Measurements from ENCODE around the gene TBX10.
A peak's percentile ranks its signal among the peaks of the same experiment; 100 is the strongest.
"Not testable (repeated sequence)": the region's sequence is repeated elsewhere in the genome, so short reads cannot be mapped to it uniquely, and the experiment has no call there.

The TBX10 gene

GRCh38 chr11:67614730-67615714, 24.5 kb downstream of the TBX10 start:
- DNase-seq: peak; percentile 54 to 59

GRCh38 chr11:67613960-67614715, 25.4 kb downstream of the TBX10 start:
- peak; percentile 87 to 93 for DNase-seq

DNA sequence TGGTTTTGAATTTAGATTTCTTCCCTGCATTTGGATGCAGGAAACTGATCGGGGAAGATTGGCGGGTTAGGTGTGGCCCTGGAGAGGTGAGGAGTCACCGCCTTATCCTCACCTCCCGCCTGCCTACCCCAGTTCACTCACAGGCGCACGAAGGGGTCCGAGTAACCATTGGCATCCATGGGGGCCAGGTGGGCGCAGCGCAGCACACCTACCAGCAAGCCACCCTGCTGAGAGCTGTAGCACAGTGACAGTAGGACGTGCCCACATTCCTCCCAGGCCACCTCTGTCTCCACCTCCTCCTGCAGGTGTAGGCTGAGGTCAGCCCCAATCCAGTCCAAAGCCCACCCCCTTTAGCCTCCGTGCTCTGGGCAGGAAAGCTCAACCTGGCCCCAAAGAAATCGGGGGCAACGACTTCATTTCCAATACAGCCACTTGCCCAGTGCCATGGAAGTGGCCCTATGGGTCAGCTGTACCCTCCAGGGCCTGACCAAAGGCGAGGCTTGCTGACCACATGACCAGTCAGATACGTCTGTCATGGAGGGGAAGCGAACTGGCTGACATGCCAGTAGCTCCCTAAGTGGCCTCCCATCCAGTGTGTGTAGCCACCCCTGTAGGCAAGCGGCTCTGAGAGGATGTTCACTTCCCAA, 26.1 kb downstream of the TBX10 start:
- DNase-seq: no peak

DNA sequence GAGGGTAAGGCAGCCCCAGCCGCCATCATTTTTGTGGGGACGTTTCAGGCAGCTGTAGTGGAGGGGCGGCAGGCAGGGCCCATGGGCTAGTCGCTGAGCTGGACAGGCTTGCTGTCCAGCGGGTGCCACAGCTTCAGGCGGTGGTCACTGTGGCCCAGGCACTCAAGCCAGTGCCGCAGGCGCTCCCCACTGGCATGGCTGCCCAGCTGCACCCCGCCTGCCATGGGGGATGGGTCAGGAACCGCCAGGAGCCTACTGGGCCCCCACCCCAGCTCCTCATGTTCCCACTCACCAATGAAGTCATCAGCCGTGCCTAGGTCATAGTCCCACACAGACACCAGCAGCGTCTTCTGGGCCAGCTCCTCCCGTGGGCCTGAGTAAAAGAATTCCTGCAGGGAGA, 26.8 kb downstream of the TBX10 start:
- DNase-seq: no peak

DNA sequence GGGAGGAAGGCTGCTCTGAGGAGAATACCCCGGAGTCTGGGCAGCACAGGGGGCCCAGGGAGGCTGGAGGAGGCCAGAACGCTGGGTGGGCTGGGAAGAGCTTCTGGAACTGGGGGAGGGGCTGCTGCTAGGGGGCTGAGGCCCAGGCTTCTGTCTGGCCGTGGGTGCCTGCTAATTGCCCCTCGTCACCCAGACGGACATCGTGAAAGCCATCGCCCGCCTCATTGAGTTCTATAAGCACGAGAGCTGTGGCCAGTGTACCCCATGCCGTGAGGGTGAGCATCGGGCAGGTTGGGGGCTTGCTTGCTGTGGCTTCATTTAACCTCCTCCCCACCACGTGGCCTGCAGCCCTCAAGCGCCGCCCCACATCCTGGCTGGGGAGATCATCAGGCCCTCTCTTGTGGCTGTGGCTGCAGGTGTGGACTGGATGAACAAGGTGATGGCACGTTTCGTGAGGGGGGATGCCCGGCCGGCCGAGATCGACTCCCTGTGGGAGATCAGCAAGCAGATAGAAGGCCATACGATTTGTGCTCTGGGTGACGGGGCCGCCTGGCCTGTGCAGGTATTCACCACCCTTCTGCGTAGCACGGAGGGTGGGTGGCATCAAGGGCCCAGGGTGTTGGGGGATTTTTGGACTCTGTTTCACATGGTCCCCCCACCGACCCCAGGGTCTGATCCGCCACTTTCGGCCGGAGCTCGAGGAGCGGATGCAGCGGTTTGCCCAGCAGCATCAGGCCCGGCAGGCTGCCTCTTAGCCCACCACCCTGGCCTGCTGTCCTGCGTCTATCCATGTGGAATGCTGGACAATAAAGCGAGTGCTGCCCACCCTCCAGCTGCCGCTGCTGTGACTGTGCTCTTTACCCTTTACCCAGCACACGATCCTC, 27.6 kb downstream of the TBX10 start:
- no peak for DNase-seq

DNA sequence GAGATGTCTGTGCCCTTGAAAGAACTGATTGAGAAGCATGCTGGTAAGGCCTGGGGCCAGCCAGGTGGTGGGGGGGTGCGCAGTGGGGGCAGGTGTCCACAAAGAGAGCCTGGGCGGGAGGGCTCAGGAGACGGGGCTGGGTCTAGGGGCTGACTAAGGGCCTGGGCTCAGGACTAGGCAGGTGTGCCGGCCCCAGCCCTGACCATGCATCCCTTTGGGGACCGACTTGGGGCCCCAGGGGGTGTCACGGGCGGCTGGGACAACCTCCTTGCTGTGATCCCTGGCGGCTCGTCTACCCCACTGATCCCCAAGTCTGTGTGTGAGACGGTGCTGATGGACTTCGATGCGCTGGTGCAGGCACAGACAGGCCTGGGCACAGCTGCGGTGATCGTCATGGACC, 28.4 kb downstream of the TBX10 start:
- DNase-seq: no peak

DNA sequence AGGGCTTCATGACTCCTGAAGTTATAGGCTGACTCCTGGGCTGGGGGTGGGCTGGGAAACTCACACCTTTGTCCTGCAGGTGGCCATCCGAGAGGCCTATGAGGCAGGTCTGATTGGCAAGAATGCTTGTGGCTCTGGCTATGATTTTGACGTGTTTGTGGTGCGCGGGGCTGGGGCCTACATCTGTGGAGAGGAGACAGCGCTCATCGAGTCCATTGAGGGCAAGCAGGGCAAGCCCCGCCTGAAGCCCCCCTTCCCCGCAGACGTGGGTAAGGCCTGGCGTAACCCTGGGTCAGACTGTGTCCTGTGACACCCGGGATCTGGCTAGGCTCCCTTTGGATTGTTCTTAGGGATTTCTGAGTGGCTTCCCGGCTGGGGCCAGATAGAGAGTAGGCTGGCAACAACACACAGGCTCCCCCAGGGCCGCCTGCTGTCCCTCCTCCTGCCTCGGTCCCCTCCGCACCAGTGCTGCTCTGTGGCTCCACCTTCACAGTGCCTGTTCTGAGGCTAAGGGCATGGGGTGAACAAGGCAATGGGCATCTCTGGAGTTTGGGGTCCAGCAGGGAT, 29.2 kb downstream of the TBX10 start:
- DNase-seq: no peak

DNA sequence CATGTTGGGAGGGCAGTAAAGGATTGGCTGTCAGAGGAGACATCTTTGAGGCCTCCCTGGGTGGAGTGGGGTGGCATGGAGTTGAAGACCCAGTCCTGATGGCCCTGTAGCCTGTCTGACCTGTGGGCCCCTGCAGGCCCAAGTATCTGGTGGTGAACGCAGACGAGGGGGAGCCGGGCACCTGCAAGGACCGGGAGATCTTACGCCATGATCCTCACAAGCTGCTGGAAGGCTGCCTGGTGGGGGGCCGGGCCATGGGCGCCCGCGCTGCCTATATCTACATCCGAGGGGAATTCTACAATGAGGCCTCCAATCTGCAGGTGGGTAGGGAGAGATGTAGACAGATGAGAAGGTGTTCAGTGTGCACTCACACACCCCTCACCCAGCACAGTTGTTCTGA, 30.2 kb downstream of the TBX10 start:
- DNase-seq: no peak

GRCh38 chr11:67608486-67608885, 31.1 kb downstream of the TBX10 start:
- DNase-seq: no peak

- no peak for DNase-seq
Measured at GRCh38 chr11:67607507-67607906, 32.1 kb downstream of the TBX10 start.

GRCh38 chr11:67606492-67607295, 32.9 kb downstream of the TBX10 start, which contains the start of gene NDUFV1:
Gene NDUFV1 (plus strand): TSS chr11:67606936. CDS start chr11:67607005, 69 bp downstream.
- DNase-seq: peak; percentile 96

GRCh38 chr11:67606093-67606491, 33.5 kb downstream of the TBX10 start:
- DNase-seq: no peak

- no peak for DNase-seq
Measured at GRCh38 chr11:67605231-67606011, 34.1 kb downstream of the TBX10 start.

- DNase-seq: no peak
Measured at GRCh38 chr11:67604815-67605214, 34.7 kb downstream of the TBX10 start.

DNA sequence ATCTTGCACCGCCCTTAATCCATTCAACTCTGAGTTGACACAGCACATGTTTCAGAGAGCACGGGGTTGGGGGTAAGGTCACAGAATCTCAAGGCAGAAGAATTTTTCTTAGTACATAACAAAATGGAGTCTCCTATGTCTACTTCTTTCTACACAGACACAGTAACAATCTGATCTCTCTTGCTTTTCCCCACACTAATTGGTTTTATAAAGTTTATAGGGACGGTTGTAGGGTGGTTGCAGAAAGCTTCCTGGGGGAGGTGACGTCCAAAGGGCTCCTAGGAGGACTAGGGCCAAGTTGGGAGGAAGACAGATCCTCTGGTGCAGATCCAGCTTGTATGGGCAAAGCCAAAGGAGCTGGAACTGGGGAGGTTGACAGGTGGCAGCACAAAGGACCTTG, 35.4 kb downstream of the TBX10 start:
- DNase-seq: not testable (repeated sequence)

- no peak for DNase-seq
Measured at GRCh38 chr11:67601098-67601497, 38.5 kb downstream of the TBX10 start.

GRCh38 chr11:67600324-67601029, 39.1 kb downstream of the TBX10 start:
- no peak for DNase-seq

DNA sequence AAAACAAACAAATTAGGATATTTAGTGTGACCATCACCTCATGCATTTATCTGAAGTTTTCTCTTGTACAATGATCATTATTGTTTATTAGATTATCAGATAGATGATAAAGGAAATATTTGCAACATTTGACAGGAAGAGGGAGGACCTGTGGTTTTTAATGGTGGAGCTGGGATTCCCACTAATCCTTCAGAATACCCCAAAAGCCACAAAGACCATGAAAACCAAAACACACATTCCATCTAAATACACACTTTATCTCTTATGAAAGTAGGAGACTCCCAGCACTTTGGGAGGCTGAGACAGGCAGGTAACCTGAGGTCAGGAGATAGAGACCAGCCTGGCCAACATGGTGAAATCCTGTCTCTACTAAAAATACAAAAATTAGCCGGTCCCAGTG, 40.4 kb downstream of the TBX10 start:
- no peak for DNase-seq

DNA sequence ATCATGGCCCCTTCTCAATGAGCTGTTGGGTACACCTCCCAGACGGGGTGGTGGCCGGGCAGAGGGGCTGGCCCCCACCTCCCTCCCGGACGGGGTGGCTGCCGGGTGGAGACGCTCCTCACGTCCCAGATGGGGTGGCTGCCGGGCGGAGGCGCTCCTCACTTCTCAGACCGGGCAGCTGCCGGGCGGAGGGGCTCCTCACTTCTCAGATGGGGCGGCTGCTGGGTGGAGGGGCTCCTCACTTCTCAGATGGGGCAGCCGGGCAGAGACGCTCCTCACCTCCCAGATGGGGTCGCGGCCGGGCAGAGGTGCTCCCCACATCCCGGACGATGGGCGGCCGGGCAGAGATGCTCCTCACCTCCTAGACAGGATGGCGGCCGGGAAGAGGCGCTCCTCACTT, 41.6 kb downstream of the TBX10 start:
- DNase-seq: not testable (repeated sequence)
